Left colon (tissue), 2 donors: ENCODE measurements around the gene CCN5. TPM values are rescaled to one million over a fixed set of nuclear protein-coding genes. Genes with fewer than 3 reads are reported as not detected.
"Not testable (repeated sequence)": the region's sequence is repeated elsewhere in the genome, so short reads cannot be mapped to it uniquely, and the experiment has no call there.

Experiments used
- ATAC-seq: fragments of 200-7000 bp; cut with Tn5 transposase; one replicate; pipeline ENCODE4 v1.9.1; 2020; ENCODE audit warnings: mild to moderate bottlenecking, moderate library complexity
- DNase-seq, 2 donors: peaks; one replicate each; pipeline ENCODE4 v3.0.0-alpha.2; 2020
- intact Hi-C, 2 donors: fragments of 100-400 bp; cut with DNase I in 1 of 2; cut with micrococcal nuclease in 1 of 2; formaldehyde crosslinking; loops; one replicate each; pipeline versions ENCODE4 v1.11.2 to v1.14.0; 2022; cut with DNase I, micrococcal nuclease
- long read RNA-seq: library from polyadenylated mRNA; unstranded; transcript quantifications from one replicate; pipeline ENCODE4 v2.0.0, GENCODE V29; 2021
- total RNA-seq, 2 donors: library from RNA; stranded (reverse); fragmentation: NEBNext Ultra II Directional; extraction: Animal tissue kit (Norgen Biotek cat#: 25700); gene quantifications; one replicate each; pipeline ENCODE4 v1.2.1, GENCODE V29; 2021
- donor health status: DM: no; HTN: no; CAD: no.
- donor health status: DM: yes; HTN: yes; CAD: no.

CCN5 gene, protein sequence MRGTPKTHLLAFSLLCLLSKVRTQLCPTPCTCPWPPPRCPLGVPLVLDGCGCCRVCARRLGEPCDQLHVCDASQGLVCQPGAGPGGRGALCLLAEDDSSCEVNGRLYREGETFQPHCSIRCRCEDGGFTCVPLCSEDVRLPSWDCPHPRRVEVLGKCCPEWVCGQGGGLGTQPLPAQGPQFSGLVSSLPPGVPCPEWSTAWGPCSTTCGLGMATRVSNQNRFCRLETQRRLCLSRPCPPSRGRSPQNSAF
- total RNA-seq = 1 to 10 TPM; 2.8 to 9.4 TPM
- long read RNA-seq, partial matches to known transcripts = 1 of 7 reads
- long read RNA-seq, other reads (novel, unspliced or antisense) = 2 of 7 reads

DNA sequence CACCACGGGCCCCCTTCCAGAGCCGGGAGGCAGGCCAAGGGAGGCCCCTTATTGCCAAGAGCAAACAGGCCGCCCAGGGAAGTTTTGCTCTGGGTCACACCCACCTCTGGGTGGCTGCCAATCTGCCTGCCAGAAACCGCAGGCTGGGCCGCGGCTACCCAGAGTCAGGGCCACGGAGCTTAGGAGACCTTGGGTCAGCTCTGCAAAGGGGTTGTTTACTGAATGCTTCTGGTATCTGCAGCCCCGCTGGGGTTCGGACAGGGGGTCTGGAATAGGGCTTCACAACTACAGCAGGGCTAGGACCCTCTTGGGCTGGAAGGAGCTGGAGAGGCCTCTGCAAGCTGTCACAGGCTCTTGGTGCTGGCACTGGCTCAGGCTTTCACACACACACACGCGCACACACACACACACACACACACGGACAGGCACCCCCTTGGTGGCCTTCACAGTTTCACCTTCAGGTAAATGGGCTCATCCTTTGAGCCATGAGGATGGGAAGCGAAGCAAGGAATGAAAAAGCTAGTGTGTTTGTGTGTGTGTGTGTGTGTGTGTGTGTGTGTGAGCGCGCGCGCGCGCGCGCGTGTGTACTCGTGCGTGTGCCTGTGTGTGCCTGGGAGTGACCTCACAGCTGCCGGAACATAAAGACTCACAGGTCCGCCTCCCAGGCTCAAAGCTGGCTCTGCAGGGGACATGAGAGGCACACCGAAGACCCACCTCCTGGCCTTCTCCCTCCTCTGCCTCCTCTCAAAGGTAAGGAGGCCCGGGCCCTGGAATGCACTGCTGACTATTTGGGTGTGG lies at the start of gene CCN5:
Gene CCN5 (plus strand): TSS at position 669 of the 798 bp plus-strand sequence. CDS start 22 bp downstream, at position 691.
- DNase-seq (peak; percentile 82 to 94), ATAC-seq (peak; percentile 98)
- intact Hi-C loops = no loop called here

DNA sequence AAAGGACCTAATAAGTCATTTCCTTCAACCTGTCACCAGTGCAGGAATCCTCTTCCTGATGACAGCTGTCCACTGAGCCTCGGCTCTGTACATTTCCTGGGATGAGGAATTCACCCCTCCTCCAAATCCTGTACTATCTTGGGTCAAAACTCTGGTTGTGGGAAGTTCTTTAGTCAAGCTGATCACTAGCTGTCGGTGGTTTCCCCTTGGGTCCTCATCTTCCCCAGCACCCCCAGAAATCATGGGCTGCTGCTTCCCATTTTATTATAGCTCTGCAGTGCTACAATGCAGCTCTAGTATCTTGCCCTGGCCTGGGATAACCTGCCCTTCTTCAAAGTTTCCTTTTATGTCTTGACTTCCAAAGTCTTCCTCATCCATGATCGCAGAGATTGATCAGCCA lies 49.1 kb upstream of the CCN5 start:
- intact Hi-C loops = no loop called here
- no peak for DNase-seq
- no peak for ATAC-seq

DNA sequence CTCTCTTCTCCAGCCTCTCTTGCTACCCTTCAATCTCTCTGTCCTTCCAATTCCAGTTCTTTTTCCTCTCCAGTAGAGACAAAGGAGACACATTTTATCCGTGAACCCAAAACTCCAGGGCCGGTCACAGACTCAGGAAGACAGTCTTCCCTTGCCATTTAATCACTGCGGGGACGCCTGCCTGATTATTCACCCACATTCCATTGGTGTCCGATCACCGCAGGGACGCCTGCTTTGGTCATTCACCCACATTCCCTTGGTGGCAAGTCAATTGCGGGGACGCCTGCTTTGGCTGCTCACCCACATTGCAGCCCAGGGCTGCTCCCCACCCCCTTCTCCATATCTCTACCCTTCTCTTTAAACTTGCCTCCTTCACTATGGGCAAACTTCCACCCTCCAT lies 44.3 kb upstream of the CCN5 start:
- ATAC-seq, DNase-seq, intact Hi-C loops: not testable (repeated sequence)

DNA sequence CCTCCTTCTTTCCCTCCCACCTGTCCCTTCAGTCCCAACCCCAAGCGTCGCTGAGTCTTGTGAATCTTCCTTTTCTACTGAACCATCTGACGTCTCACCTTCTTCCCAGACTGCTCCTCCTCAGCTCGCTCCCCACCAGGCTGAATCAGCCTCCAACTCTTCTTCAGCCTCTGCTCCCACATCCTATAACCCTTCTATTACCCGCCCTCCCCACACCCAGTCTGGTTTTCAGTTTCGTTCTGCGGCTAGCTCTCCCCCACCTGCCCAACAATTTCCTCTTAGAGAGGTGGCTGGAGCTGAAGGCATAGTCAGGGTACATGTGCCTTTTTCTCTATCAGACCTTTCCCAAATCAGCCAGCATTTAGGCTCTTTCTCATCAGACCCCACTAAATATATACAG lies 43.6 kb upstream of the CCN5 start:
- ATAC-seq, intact Hi-C loops: not testable (repeated sequence)
- peak in 1 of 2 donors; percentile 40 for DNase-seq

DNA sequence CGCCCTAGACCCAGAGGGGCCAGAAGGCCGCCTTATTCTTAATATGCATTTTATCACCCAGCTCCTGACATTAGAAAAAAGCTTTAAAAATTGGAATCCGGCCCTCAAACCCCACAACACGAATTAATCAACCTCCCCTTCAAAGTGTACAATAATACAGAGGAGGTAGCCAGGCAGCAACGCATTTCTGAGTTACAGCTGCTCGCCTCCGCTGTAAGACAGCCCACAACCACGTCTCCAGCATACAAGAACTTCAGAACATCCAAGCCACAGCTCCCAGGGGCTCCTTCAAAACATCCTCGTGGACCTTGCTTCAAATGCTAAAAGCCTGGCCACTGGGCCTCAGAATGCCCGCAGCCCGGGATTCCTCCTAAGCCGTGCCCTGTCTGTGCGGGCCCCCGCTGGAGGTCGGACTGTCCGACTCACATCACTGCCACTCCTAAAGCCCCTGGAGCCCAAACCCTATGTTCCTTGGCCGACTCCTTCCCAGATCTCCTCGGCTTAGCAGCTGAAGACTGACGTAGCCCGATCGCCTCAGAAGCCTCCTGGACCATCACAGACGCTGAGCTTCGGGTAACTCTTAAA lies 42.8 kb upstream of the CCN5 start:
- ATAC-seq, intact Hi-C loops: not testable (repeated sequence)

DNA sequence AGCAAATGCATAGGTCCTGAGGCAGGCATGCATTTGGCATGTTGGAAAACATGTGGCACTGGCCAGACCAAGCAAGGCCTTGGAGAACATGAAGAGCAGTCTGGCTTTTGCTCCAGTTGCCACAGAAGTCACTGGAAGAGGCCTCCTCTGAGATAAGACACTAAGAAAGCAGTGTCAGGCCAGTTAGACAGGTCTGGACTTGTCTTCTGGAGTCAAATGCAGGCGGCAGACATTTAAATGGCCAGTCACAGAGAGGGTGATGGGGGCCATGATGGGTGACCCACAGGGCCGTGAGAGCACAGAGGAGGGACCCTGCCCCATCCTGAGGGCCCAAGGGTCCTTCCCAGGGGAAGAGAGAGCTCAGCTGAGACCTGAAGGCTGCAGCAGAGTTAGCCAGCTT lies 36.9 kb upstream of the CCN5 start:
- intact Hi-C loops = no loop called here
- ATAC-seq = no peak
- DNase-seq = no peak

More for the DNA sequence above, 42.8 kb upstream of the CCN5 start:
- DNase-seq = not testable (repeated sequence)

DNA sequence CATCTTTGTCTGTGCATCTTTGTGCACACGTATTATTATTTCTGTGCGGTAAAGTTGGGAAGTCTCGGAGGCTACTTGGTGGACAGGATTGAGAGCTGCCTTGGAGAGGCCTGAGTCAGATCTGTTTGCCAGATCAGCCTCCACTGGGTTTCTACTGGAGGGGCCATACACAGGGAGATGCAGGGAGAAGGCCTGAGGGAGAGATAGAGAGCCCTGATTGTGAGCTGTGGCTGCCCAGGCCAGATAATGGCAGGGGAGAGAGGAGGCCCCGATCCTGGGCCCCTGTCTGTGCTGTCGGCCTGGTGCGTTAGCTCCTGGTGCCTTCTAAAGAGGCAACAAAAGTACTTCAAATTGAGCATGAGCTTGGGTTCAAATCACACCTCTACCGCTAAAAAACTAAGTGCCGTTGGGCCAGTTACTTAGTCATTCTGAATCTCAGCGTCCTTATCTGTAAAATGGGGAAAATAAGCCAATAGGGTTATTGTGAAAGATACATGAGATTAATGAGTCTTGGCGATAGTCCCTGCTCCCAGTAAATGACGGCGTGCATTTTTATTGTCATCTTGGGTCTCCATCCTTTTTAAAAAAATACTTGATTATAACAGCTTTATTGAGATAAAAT lies 36.1 kb upstream of the CCN5 start:
- intact Hi-C loops = no loop called here
- ATAC-seq = no peak
- DNase-seq = no peak

DNA sequence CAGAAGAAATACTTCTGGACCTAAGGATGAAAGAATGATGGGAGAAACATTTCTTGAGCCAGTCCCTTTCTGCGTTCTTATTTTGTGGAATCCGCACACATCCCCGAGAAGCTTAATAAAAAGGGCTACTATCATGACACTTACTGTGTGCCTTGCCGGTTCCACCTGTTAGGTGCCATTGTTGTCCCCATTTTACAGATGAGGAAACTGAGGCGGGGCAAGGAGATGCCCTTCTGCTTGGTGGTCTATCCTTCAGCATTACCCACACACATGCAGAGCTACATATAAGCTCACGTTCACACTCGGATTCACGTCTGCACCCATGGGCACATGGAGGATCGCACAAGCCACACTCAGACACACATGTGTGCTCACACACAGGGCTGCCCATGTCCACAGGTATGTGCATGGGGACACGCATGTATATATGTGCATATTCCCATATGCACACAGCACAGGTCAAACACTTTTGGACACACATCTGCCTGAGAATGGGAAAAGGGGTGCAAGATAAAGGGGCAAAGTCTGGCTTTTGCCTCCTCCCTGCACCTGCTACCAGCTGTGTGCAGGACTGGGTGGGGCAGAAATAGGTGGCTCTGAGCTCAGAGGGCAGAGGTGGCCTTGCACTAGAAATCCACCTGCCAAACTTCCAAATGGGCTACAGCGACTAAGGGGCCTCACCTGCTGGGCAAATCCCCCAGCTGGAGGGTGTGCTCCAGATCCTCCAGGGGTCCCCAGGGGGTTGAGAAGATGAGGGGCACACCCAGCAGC lies 33.2 kb upstream of the CCN5 start:
- DNase-seq (no peak), ATAC-seq (peak; percentile 61)
- intact Hi-C loops = loop anchor here in 1 of 2 donors (5.0 to 10.0 kb wide), 2 partner anchors 183 to 295 kb away; no protein-coding TSS in a partner anchor

DNA sequence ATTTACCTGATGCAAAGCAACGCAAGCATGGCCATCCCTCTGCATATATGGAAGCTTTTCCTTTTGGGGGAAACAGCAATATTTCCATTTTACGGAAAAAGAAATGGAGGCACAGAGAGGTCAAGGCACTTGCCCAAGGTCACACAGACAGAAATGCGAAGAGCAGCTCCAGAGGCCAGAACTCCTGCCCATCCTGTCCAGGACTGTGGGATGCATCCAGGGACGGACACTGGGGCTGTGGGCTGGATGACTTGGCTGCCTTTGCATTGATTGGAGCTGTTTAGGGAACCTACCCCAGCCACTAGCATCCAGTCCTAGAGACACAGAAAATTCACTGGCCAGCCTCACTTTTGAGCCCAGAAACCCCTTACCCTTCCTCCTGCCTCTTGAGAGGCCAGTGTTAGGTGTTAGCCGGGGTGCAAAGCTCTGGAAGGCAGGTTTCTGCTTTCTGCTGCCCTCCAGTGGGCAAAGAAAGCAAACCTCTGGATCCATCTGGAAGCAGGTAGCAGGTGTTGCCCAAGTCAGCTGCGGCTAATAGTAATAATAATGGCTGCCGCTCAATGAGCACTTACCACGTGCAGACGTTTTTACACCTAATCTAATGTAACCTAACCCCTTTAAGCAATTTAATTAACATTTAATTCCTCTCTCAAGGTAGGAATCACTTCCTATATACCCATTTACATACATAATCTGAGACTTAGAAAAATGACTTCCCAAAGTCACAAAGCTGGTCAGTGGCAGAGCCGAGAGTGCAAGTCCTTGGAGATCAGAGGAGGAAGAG lies 31.7 kb upstream of the CCN5 start:
- DNase-seq (peak in 1 of 2 donors; percentile 56), ATAC-seq (peak; percentile 76)
- intact Hi-C loops = loop anchor here in 1 of 2 donors (2.0 to 10.0 kb wide), 3 partner anchors 51 to 296 kb away; no protein-coding TSS in a partner anchor

DNA sequence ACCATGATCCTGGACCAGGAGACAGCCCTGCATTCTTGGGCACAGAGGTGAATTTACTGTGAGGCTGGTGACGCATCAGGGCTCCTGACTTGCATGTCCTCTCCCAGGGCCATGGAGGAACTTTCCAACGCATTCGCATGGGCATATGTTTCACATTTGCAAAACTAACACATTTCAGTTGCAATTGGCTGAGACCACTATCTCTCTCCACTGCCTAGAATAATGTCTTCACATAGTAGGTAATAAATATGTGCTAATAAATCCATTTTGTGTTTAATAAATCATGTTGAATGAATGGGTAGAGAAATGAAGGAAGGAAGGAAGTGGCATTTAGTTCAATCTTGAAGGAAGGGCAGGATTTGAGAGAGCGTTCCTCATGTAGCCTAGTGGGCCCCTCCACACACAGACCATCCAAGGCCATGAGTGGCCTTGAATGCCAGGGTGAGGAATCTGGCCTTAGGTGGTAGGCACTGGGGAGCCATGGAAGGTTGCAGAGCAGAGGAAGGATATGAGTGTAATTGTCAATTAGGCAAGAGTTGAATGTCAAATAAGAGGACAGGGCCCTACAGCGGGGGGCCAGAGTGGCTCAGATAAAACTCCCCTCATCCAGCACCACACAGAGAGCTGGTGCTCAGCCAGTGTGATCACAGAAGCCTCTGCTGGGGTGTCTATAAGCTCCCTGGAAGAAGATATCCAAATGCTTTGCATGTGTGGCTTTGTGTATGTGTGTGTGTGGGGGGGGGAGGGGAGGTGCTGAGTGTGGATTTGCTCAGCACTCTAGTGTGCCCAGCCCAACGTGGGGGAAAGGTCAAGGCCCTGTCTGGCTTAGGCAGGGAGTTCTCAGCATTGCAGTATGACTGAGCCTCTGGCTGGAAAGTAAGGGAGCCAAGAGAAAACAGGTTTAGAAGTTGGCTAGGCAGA lies 30.9 kb upstream of the CCN5 start:
- DNase-seq = peak in 1 of 2 donors; percentile 29
- intact Hi-C loops = loop anchor here in 1 of 2 donors (2.0 to 10.0 kb wide), 3 partner anchors 50 to 297 kb away; no protein-coding TSS in a partner anchor
- ATAC-seq = peak; percentile 63

DNA sequence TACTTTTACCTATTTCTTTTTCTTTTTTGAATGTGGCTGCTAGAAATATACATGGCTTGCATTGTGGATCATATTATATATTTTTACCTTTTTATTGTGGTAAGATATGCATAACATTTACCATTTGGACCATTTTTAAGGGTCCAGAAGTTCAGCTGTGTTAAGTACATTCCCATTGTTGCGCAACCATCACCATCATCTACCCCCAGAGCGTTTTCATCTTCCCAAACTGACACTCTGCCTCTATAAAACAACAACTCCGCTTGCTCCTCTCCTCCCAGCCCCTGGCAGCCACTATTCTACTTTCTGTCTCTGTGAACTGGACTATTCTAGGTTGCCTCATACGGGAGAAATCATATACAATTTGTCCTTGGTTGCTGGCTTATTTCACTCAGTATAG lies 28.2 kb upstream of the CCN5 start:
- ATAC-seq (no peak), DNase-seq (no peak)
- intact Hi-C loops = loop anchor here in 1 of 2 donors (10.0 kb wide), 1 partner anchor 178 kb away; no protein-coding TSS in a partner anchor

DNA sequence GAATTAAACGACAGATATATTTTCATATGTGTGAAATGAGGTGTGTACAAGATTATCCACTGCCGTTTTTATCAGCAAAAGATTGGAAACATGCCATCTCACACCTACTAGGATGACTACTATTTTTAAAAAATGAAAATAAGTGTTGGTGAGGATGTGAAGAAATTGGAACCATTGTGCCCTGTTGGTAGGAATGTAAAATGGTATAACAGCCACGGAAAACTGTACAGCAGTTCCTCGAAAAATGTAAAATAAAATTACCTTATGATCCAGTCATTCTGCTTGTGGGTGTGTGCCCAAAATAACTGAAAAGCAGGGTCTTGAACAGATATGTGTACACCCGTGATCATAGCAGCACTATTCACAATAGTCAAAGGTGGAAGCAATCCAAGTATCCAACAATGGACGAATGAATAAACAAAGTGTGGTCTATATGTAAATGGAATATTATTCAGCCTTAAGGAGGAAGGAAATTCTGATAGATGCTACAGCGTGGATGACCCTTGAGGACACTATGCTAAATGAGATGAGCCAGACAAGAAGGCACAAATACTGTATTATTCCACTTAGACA lies 27.0 kb upstream of the CCN5 start:
- DNase-seq (no peak), ATAC-seq (no peak)
- intact Hi-C loops = loop anchor here in 1 of 2 donors (10.0 kb wide), 1 partner anchor 177 kb away; no protein-coding TSS in a partner anchor

DNA sequence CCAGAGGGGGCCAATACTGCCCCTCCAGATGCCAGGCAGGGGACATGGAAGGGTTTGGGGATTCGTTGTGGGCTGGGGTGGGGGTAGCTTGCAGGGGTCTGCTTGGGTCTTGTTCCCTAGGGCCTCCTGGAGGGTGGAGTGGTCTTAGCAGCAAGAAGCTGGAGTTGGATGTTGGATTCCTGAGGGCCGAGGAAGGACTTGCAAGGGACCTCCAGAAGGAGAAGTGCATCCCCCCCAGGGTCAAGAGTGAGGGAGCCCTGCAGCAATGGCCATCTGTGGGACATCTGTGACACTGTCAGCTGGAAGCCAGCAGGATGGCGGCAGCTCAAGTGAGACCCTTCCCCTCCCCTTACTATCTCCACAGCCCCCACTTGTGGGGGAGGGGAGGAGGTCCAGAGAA lies 25.4 kb upstream of the CCN5 start:
- ATAC-seq (no peak), DNase-seq (no peak)
- intact Hi-C loops = loop anchor here in 1 of 2 donors (10.0 kb wide), 1 partner anchor 175 kb away; no protein-coding TSS in a partner anchor

DNA sequence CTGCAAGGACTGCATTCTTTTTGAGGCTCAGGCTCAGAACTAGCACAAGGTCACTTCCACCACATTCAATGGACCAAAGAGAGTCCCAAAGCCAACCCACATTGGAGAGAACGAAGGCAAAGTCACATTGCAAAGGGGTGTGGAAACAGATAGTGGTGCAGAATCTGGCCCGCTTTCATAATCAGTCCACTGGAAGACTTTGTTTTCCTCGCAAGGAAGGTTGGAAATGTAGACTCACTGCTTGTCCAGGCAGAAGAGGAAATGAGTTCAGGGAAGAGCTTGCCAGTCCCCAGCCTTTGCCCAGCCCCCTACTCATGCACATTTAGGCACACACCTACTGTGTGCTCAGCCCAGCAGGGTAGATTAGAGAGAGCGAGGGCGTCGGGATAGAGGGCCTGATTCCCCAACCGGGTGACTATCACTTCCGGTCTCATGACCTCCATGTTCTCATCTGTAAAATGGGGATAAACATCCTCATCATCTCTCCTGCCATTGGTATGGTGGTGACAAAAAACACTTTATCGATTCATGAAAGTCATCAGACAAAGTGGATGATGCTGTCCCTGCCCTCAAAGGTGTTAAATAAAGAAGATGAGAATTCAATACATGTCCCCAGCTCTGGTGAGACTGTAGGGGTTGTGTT lies 24.3 kb upstream of the CCN5 start:
- intact Hi-C loops = no loop called here
- DNase-seq (no peak), ATAC-seq (no peak)
